Fibroblast of pulmonary artery (primary cell): Measurements from ENCODE around the gene CCDC6.
"Not testable (repeated sequence)": the region's sequence is repeated elsewhere in the genome, so short reads cannot be mapped to it uniquely, and the experiment has no call there.

Source experiments
- DNase-seq: peaks from one replicate; pipeline ENCODE4 v3.0.0-alpha.2; 2010; ENCODE audit warnings: low read depth
- H3K4me3 ChIP-seq: replicated peaks from 2 replicates; pipeline ENCODE4 v1.5.1; 2011; ENCODE audit warnings: low read depth, mild to moderate bottlenecking, control low read depth, low read length, moderate library complexity
- TF ChIP-seq, protein P1 (sequence below): IDR thresholded peaks from 2 replicates; pipeline ENCODE4 v1.5.1; 2011; ENCODE audit warnings: mild to moderate bottlenecking, control low read depth, low read length, inconsistent platforms; ENCODE audit errors: missing control alignments

Gene CCDC6

GRCh38 chr10:59748834-59749233 lies 157.5 kb downstream of the CCDC6 start:
- TF ChIP-seq, protein P1, sequence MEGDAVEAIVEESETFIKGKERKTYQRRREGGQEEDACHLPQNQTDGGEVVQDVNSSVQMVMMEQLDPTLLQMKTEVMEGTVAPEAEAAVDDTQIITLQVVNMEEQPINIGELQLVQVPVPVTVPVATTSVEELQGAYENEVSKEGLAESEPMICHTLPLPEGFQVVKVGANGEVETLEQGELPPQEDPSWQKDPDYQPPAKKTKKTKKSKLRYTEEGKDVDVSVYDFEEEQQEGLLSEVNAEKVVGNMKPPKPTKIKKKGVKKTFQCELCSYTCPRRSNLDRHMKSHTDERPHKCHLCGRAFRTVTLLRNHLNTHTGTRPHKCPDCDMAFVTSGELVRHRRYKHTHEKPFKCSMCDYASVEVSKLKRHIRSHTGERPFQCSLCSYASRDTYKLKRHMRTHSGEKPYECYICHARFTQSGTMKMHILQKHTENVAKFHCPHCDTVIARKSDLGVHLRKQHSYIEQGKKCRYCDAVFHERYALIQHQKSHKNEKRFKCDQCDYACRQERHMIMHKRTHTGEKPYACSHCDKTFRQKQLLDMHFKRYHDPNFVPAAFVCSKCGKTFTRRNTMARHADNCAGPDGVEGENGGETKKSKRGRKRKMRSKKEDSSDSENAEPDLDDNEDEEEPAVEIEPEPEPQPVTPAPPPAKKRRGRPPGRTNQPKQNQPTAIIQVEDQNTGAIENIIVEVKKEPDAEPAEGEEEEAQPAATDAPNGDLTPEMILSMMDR, result no peak
- no peak overlapping the region for H3K4me3 ChIP-seq
- no peak for DNase-seq

GRCh38 chr10:59745163-59745650 lies 161.1 kb downstream of the CCDC6 start:
- no peak for DNase-seq
- TF ChIP-seq, protein P1, result no peak
- no peak overlapping the region for H3K4me3 ChIP-seq

DNA sequence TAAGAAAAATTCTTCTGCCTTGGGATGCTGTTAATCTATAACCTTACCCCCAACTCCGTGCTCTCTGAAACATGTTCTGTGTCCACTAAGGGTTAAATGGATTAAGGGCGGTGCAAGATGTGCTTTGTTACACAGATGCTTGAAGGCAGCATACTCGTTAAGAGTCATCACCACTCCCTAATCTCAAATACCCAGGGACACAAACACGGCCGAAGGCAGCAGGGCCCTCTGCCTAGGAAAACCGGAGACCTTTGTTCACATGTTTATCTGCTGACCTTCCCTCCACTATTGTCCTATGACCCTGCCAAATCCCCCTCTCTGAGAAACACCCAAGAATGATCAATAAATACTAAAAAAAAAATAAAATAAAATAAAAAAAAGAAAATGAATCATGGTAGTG lies 161.6 kb downstream of the CCDC6 start:
- not testable (repeated sequence) for DNase-seq, H3K4me3 ChIP-seq

- DNase-seq, H3K4me3 ChIP-seq: not testable (repeated sequence)
These were observed 162.2 kb downstream of the CCDC6 start for GRCh38 chr10:59744156-59744555.

- H3K4me3 ChIP-seq, result no peak overlapping the region
- TF ChIP-seq, protein P1, result no peak
- DNase-seq, result no peak
These were observed 164.8 kb downstream of the CCDC6 start for GRCh38 chr10:59741583-59741982.

DNA sequence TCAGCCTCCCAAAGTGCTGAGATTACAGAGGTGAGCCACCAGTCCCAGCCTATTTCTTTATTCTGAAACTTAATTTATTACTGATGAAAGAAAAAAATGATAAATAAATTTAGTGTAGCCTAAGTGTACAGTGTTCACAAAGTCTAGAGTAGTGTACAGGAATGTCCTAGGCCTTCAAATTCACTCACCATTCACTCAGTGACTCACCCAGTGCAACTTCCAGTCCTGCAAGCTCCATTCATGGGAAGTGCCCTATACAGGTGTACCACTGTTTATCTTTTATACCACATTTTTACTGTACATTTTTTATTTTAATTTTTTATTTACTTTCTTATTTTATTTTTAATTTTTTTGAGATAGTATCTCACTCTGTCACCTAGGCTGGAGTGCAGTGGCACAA lies 165.3 kb downstream of the CCDC6 start:
- DNase-seq, result no peak
- H3K4me3 ChIP-seq, result no peak overlapping the region
- TF ChIP-seq, protein P1, result no peak
